GM12878 (cell line): ENCODE data around the gene LSM7. TPM values are rescaled to one million over a fixed set of nuclear protein-coding genes. Genes with fewer than 3 reads are reported as not detected.

Experiments
- EGR1 ChIP-seq, 2 experiments: IDR thresholded peaks; 1 replicate in 1 of 2; 2 replicates in 1 of 2; pipeline ENCODE4 v1.6.1; 2011 to 2012; ENCODE audit warnings: low read depth in 2 of 2, low read length in 2 of 2, borderline replicate concordance in 1 of 2, mild to moderate bottlenecking in 1 of 2, moderate library complexity in 1 of 2
- GABPA ChIP-seq: IDR thresholded peaks from 2 replicates; pipeline ENCODE4 v1.6.1; 2014; ENCODE audit warnings: antibody characterized with exemption, low read depth, mild to moderate bottlenecking, inconsistent platforms
- HDAC2 ChIP-seq: fragments of 200-600 bp; sonication (generic); IDR thresholded peaks from 2 replicates; pipeline ENCODE4 v1.6.1; 2017
- RAD51 ChIP-seq: fragments of 450-650 bp; IDR thresholded peaks from 2 replicates; pipeline ENCODE4 v1.6.1; 2016; ENCODE audit warnings: moderate library complexity, mild to moderate bottlenecking, inconsistent platforms
- SMAD1 ChIP-seq: fragments of 450-650 bp; IDR thresholded peaks from 2 replicates; pipeline ENCODE4 v1.6.1; 2018; ENCODE audit warnings: mild to moderate bottlenecking, low read depth; ENCODE audit not compliant: partially characterized antibody
- SP1 ChIP-seq: IDR thresholded peaks from one replicate; pipeline ENCODE4 v1.6.1; 2011; ENCODE audit warnings: low read depth, low read length
- WRNIP1 ChIP-seq: IDR thresholded peaks from 2 replicates; pipeline ENCODE4 v1.6.1; 2011; ENCODE audit warnings: low read depth, low read length, improper control_type of control experiment, borderline replicate concordance
- polyA plus RNA-seq, 11 experiments: library from polyadenylated mRNA; depleted of rRNA in 4 of 11; unstranded in 6 of 11; stranded (reverse) in 5 of 11; fragments of >200 nt; fragmentation: Nextera tagmentation in 4 of 11; fragmentation: Illumina TruSeq in 1 of 11; extraction: Ambion mirVana in 4 of 11; extraction: Trizol in 1 of 11; gene quantifications; 1 replicate in 1 of 11; 2 replicates in 10 of 11; pipeline versions ENCODE4 v1.2.1 to v1.2.3, GENCODE V29; 2011 to 2016; ENCODE audit warnings: inconsistent platforms in 2 of 11, missing spikeins in 2 of 11, low read depth in 1 of 11
- total RNA-seq, 4 experiments: library from RNA; depleted of rRNA in 3 of 4; stranded (reverse); fragments of >200 nt in 3 of 4; fragmentation: Illumina TruSeq in 1 of 4; extraction: Trizol in 1 of 4; gene quantifications; 2 replicates each; pipeline versions ENCODE4 v1.2.1 to v1.2.3, GENCODE V29; 2013 to 2021
- TF ChIP-seq, protein P1 (sequence below): fragments of 450-650 bp; IDR thresholded peaks from 2 replicates; pipeline ENCODE4 v1.6.1; 2016; ENCODE audit warnings: mild to moderate bottlenecking, moderate library complexity, borderline replicate concordance
- TF ChIP-seq, protein P2 (sequence below): fragments of 450-650 bp; IDR thresholded peaks from 2 replicates; pipeline ENCODE4 v1.6.1; 2014; ENCODE audit warnings: mild to moderate bottlenecking

Gene LSM7
- total and polyA plus RNA-seq, 10 of the 15 experiments (the other 5 are each of a cell fraction or from before 2014, with no cell fraction given), result 24.4 to 424 (median 217) TPM

DNA sequence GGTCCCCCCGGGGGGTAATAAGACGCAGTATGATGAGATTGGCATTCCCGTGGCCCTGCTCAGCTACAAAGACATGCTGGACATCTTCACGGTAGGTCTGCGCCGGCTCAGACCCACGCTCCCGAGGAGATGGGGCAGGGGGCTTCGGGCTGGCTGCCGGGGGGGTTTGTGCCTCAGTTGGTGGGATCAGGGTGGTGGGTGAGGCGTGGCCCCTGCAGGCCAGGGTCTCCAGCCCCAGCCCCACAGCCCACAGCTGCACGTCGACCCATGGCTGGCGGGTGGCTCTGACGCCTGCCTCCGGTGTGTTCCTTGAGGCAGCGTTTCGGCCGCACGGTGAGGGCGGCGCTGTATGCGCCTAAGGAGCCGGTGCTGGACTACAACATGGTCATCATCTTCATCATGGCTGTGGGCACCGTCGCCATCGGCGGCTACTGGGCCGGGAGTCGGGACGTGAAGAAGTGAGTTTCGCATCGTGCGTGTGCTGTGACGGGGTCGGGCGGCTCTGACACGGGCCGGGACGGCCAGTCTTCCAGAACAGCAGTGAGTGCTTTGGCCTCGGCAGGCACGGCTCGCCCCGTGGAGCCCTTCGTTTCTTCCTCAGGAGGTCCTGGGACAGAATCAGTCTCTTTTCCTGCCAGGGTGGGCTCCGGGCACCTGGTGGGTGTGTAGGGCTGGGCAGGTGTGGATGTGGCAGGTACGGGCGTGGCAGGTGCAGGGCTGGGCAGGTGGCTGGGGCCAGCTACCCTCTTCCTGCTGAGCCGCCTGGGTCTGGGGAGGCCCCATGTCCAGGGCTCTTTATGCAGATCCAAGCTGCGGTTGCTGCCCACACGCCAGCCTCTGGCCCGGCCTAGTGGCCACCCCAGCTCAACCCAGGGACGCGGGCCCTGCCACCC lies 10.6 kb upstream of the LSM7 start (continued):
- TF ChIP-seq, protein P1, sequence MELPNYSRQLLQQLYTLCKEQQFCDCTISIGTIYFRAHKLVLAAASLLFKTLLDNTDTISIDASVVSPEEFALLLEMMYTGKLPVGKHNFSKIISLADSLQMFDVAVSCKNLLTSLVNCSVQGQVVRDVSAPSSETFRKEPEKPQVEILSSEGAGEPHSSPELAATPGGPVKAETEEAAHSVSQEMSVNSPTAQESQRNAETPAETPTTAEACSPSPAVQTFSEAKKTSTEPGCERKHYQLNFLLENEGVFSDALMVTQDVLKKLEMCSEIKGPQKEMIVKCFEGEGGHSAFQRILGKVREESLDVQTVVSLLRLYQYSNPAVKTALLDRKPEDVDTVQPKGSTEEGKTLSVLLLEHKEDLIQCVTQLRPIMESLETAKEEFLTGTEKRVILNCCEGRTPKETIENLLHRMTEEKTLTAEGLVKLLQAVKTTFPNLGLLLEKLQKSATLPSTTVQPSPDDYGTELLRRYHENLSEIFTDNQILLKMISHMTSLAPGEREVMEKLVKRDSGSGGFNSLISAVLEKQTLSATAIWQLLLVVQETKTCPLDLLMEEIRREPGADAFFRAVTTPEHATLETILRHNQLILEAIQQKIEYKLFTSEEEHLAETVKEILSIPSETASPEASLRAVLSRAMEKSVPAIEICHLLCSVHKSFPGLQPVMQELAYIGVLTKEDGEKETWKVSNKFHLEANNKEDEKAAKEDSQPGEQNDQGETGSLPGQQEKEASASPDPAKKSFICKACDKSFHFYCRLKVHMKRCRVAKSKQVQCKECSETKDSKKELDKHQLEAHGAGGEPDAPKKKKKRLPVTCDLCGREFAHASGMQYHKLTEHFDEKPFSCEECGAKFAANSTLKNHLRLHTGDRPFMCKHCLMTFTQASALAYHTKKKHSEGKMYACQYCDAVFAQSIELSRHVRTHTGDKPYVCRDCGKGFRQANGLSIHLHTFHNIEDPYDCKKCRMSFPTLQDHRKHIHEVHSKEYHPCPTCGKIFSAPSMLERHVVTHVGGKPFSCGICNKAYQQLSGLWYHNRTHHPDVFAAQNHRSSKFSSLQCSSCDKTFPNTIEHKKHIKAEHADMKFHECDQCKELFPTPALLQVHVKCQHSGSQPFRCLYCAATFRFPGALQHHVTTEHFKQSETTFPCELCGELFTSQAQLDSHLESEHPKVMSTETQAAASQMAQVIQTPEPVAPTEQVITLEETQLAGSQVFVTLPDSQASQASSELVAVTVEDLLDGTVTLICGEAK, result no peak
- TF ChIP-seq HDAC2 (no peak), WRNIP1 (no peak), EGR1 (IDR thresholded peaks at IDR 0.05; ENCODE audit: borderline replicate concordance in 1 of 2, low read depth in 2 of 2, low read length in 2 of 2) (no peak), SP1 (no peak), SMAD1 (no peak), GABPA (no peak), RAD51 (no peak)
- TF ChIP-seq, protein P2, sequence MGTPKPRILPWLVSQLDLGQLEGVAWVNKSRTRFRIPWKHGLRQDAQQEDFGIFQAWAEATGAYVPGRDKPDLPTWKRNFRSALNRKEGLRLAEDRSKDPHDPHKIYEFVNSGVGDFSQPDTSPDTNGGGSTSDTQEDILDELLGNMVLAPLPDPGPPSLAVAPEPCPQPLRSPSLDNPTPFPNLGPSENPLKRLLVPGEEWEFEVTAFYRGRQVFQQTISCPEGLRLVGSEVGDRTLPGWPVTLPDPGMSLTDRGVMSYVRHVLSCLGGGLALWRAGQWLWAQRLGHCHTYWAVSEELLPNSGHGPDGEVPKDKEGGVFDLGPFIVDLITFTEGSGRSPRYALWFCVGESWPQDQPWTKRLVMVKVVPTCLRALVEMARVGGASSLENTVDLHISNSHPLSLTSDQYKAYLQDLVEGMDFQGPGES, result no peak
- TF ChIP-seq, all 136 proteins: peak for 0
